Trophoblast cell (in vitro differentiated cells and primary cell): ENCODE measurements around the gene KIAA1614.
A peak's percentile ranks its signal among the peaks of the same experiment; 100 is the strongest.

Experiments
- DNase-seq, 2 donors: peaks; one replicate each; pipeline ENCODE4 v3.0.0-alpha.2; 2016
- H2AFZ ChIP-seq: 2 replicates; pipeline ENCODE4 v1.6.1; 2013; ENCODE audit warnings: low read length, moderate library complexity, mild to moderate bottlenecking; ENCODE audit not compliant: insufficient read depth, poor library complexity
- H2AK5ac ChIP-seq: 2 replicates; pipeline ENCODE4 v1.6.1; 2013; ENCODE audit warnings: mild to moderate bottlenecking, low read length
- H2BK120ac ChIP-seq: 2 replicates; pipeline ENCODE4 v1.6.1; 2013; ENCODE audit warnings: low read length, mild to moderate bottlenecking, moderate library complexity; ENCODE audit not compliant: insufficient read depth, poor library complexity
- H2BK12ac ChIP-seq: 2 replicates; pipeline ENCODE4 v1.6.1; 2013; ENCODE audit warnings: mild to moderate bottlenecking, low read length, moderate library complexity
- H2BK5ac ChIP-seq: 2 replicates; pipeline ENCODE4 v1.6.1; 2013; ENCODE audit warnings: low read length, low read depth, moderate library complexity, mild to moderate bottlenecking; ENCODE audit not compliant: poor library complexity
- H3K14ac ChIP-seq: 2 replicates; pipeline ENCODE4 v1.6.1; 2013; ENCODE audit warnings: mild to moderate bottlenecking, low read length
- H3K18ac ChIP-seq: 2 replicates; pipeline ENCODE4 v1.6.1; 2013; ENCODE audit warnings: mild to moderate bottlenecking, low read length
- H3K23ac ChIP-seq: 2 replicates; pipeline ENCODE4 v1.6.1; 2013; ENCODE audit warnings: low read length
- H3K27ac ChIP-seq: 2 replicates; pipeline ENCODE4 v1.5.1; 2013; ENCODE audit warnings: low read depth, mild to moderate bottlenecking, inconsistent platforms, low read length, moderate library complexity
- H3K27me3 ChIP-seq: 2 replicates; pipeline ENCODE4 v1.6.1; 2013; ENCODE audit warnings: inconsistent platforms, mild to moderate bottlenecking, low read length, moderate library complexity; ENCODE audit not compliant: insufficient read depth
- H3K36me3 ChIP-seq, 2 experiments: 1 replicate in 1 of 2; 2 replicates in 1 of 2; pipeline ENCODE4 v1.6.1; 2013; ENCODE audit warnings: low read length in 2 of 2, mild to moderate bottlenecking in 2 of 2, moderate library complexity in 1 of 2; ENCODE audit not compliant: insufficient read depth in 2 of 2, control insufficient read depth in 1 of 2
- H3K4ac ChIP-seq: 2 replicates; pipeline ENCODE4 v1.6.1; 2013; ENCODE audit warnings: low read depth, mild to moderate bottlenecking, low read length, moderate library complexity
- H3K4me1 ChIP-seq, 2 experiments: 1 replicate in 1 of 2; 2 replicates in 1 of 2; pipeline ENCODE4 v1.6.1; 2013; ENCODE audit warnings: low read length in 2 of 2, mild to moderate bottlenecking in 2 of 2, moderate library complexity in 1 of 2; ENCODE audit not compliant: insufficient read depth in 2 of 2, control insufficient read depth in 1 of 2
- H3K4me2 ChIP-seq: 2 replicates; pipeline ENCODE4 v1.6.1; 2013; ENCODE audit warnings: inconsistent platforms, mild to moderate bottlenecking, low read length, moderate library complexity
- H3K4me3 ChIP-seq: 2 replicates; pipeline ENCODE4 v1.5.1; 2013; ENCODE audit warnings: mild to moderate bottlenecking, low read depth, low read length, inconsistent platforms
- H3K79me1 ChIP-seq: one replicate; pipeline ENCODE4 v1.6.1; 2013; ENCODE audit warnings: low read length
- H3K79me2 ChIP-seq: 2 replicates; pipeline ENCODE4 v1.6.1; 2013; ENCODE audit warnings: low read length, mild to moderate bottlenecking; ENCODE audit not compliant: control insufficient read depth, insufficient read depth, poor library complexity
- H3K9ac ChIP-seq: 2 replicates; pipeline ENCODE4 v1.6.1; 2013; ENCODE audit warnings: mild to moderate bottlenecking, low read length
- H3K9me3 ChIP-seq: 2 replicates; pipeline ENCODE4 v1.6.1; 2013; ENCODE audit warnings: low read depth, mild to moderate bottlenecking, control low read depth, inconsistent platforms, low read length; ENCODE audit not compliant: insufficient read depth
- H4K12ac ChIP-seq: 2 replicates; pipeline ENCODE4 v1.6.1; 2013; ENCODE audit warnings: low read depth, mild to moderate bottlenecking, low read length, moderate library complexity
- H4K8ac ChIP-seq: 2 replicates; pipeline ENCODE4 v1.6.1; 2013; ENCODE audit warnings: low read depth, mild to moderate bottlenecking, low read length, moderate library complexity
- H4K91ac ChIP-seq: one replicate; pipeline ENCODE4 v1.6.1; 2013; ENCODE audit warnings: low read depth, mild to moderate bottlenecking, low read length, moderate library complexity
- WGBS: extraction: QIAGEN DNeasy Blood & Tissue Kit; methylation state at CpG from one replicate; pipeline ENCODE4 v1.1.7; 2013; ENCODE audit warnings: missing lambda C conversion rate; ENCODE audit not compliant: insufficient read length, insufficient coverage; ENCODE audit errors: extremely low coverage; 5-methylcytosine and 5-hydroxymethylcytosine counted together

Gene KIAA1614

DNA sequence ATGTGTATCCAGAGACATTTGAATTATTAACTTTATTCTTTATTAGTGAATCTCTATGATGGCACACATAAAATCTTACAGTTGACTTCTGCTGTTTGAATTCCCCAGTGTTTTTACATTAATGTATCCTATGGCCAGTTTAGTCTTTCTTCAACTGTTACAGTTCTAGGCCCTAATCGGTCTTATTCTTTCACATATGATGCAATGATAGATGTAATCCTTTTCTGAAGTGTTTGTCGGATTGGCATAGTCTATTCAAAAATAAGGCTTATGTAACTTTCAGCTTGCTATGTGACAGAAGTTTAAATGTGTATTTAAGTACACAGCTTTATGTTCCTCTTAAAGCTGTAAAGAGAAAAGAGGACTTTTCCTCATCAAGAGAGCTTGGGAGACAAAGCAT, 26.4 kb upstream of the KIAA1614 start:
- Histone ChIP-seq H3K4ac (no peak overlapping the region), H3K79me1 (no peaks in the 10 kb centered on the region), H2BK120ac (no peak overlapping the region), H2BK5ac (no peak overlapping the region), H3K27ac (no peak overlapping the region), H3K14ac (no peak overlapping the region), H2AK5ac (no peak overlapping the region), H2AFZ (no peak overlapping the region), H3K36me3 (no peaks in the 10 kb centered on the region), H3K9ac (no peak overlapping the region), H3K4me3 (no peak overlapping the region), H2BK12ac (no peak overlapping the region), H3K4me2 (no peak overlapping the region), H3K79me2 (no peaks in the 10 kb centered on the region), H3K4me1 (no peaks in the 10 kb centered on the region), H4K91ac (no peak overlapping the region), H3K9me3 (no peaks in the 10 kb centered on the region), H3K27me3 (no peaks in the 10 kb centered on the region), H3K18ac (no peak overlapping the region), H4K12ac (no peak overlapping the region), H3K23ac (no peak overlapping the region), H4K8ac (no peak overlapping the region)
- DNase-seq: no peak
- no CpG with 5 or more reads among the region's 2 CpGs for WGBS

- Histone ChIP-seq H2BK5ac (no peak overlapping the region), H3K23ac (no peak overlapping the region), H4K12ac (no peak overlapping the region), H3K27me3 (no peaks in the 10 kb centered on the region), H3K4me1 (no peaks in the 10 kb centered on the region), H3K18ac (no peak overlapping the region), H3K79me1 (no peaks in the 10 kb centered on the region), H3K4ac (no peak overlapping the region), H2BK12ac (no peak overlapping the region), H2AK5ac (no peak overlapping the region), H3K4me2 (no peak overlapping the region), H3K27ac (no peak overlapping the region), H2AFZ (no peak overlapping the region), H3K79me2 (no peaks in the 10 kb centered on the region), H3K9me3 (no peaks in the 10 kb centered on the region), H3K14ac (no peak overlapping the region), H3K36me3 (no peaks in the 10 kb centered on the region), H3K4me3 (no peak overlapping the region), H3K9ac (no peak overlapping the region), H2BK120ac (no peak overlapping the region), H4K8ac (no peak overlapping the region), H4K91ac (no peak overlapping the region)
- peak; percentile 62 to 63 for DNase-seq
- WGBS: no CpG with 5 or more reads among the region's 7 CpGs
Observed at GRCh38 chr1:180887841-180888240, 24.9 kb upstream of the KIAA1614 start.

GRCh38 chr1:180888870-180889269, 23.8 kb upstream of the KIAA1614 start:
- Histone ChIP-seq H3K27me3 (no peaks in the 10 kb centered on the region), H3K4me2 (no peak overlapping the region), H3K4ac (no peak overlapping the region), H2BK12ac (no peak overlapping the region), H2BK120ac (no peak overlapping the region), H3K9ac (no peak overlapping the region), H3K23ac (no peak overlapping the region), H3K14ac (no peak overlapping the region), H4K12ac (no peak overlapping the region), H3K36me3 (no peaks in the 10 kb centered on the region), H4K91ac (no peak overlapping the region), H3K27ac (no peak overlapping the region), H3K79me2 (no peaks in the 10 kb centered on the region), H3K79me1 (no peaks in the 10 kb centered on the region), H3K9me3 (no peaks in the 10 kb centered on the region), H2BK5ac (no peak overlapping the region), H3K4me3 (no peak overlapping the region), H4K8ac (no peak overlapping the region), H2AFZ (no peak overlapping the region), H2AK5ac (no peak overlapping the region), H3K4me1 (no peaks in the 10 kb centered on the region), H3K18ac (no peak overlapping the region)
- WGBS: no CpG with 5 or more reads among the region's 1 CpG
- DNase-seq: no peak

- Histone ChIP-seq H4K91ac (no peak overlapping the region), H3K23ac (no peak overlapping the region), H3K4me2 (no peak overlapping the region), H3K18ac (no peak overlapping the region), H3K4me1 (no peaks in the 10 kb centered on the region), H4K8ac (no peak overlapping the region), H2AFZ (no peak overlapping the region), H3K79me1 (no peaks in the 10 kb centered on the region), H3K27ac (no peak overlapping the region), H3K9ac (no peak overlapping the region), H3K27me3 (no peaks in the 10 kb centered on the region), H3K4ac (no peak overlapping the region), H2AK5ac (no peak overlapping the region), H2BK5ac (no peak overlapping the region), H3K14ac (no peak overlapping the region), H2BK120ac (no peak overlapping the region), H3K9me3 (no peaks in the 10 kb centered on the region), H3K4me3 (no peak overlapping the region), H3K36me3 (no peaks in the 10 kb centered on the region), H4K12ac (no peak overlapping the region), H2BK12ac (no peak overlapping the region), H3K79me2 (no peaks in the 10 kb centered on the region)
- peak; percentile 38 to 77 for DNase-seq
- no CpG with 5 or more reads among the region's 2 CpGs for WGBS
Observed at GRCh38 chr1:180889325-180889724, 23.4 kb upstream of the KIAA1614 start.
